ENCODE data around the gene SLC22A4.

The SLC22A4 gene

DNA sequence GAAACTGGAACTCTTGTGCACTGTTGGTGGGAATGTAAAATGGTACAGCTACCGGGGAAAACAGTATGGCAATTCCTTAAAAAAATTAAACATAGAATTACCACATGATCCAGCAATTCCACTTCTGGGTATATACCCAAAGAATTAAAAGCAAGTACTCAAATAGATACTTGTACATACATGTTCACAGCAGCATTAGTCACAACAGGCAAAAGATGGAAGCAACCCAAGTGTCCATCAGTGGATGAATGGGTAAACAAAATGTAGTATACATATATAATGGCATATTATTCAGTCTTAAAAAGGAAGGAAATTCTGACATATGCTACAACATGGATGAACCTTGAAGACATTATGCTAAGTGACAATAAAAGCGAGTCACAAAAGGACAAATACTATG is 67.9 kb downstream of the SLC22A4 start:
- no peak for TF ChIP-seq EP300 (IDR thresholded peaks at IDR 0.05; ENCODE audit: borderline replicate concordance)
- TF ChIP-seq CREB1 (IDR thresholded peaks at IDR 0.05; ENCODE audit: low read depth) = no peak
- no peak for TF ChIP-seq RAD21 (IDR thresholded peaks at IDR 0.05; ENCODE audit: low read depth)
- no peak for TF ChIP-seq REST (IDR thresholded peaks at IDR 0.05; ENCODE audit: low read depth)
- TF ChIP-seq ZBTB7A (IDR thresholded peaks at IDR 0.05; ENCODE audit: low read depth) = no peak
- no peak for TF ChIP-seq MAX (IDR thresholded peaks at IDR 0.05)
- TF ChIP-seq NFIC (IDR thresholded peaks at IDR 0.05) = no peak
- TF ChIP-seq EGR1 (IDR thresholded peaks at IDR 0.05) = no peak
- TF ChIP-seq FOXM1 (IDR thresholded peaks at IDR 0.05; ENCODE audit: borderline replicate concordance, low read depth) = no peak
- no peak for TF ChIP-seq YY1 (IDR thresholded peaks at IDR 0.05; ENCODE audit: low read depth)
- no peak for TF ChIP-seq TCF12 (IDR thresholded peaks at IDR 0.05; ENCODE audit: low read depth)
- no peak for TF ChIP-seq CEBPB (IDR thresholded peaks at IDR 0.05)
- TF ChIP-seq USF1 (IDR thresholded peaks at IDR 0.05) = no peak

DNA sequence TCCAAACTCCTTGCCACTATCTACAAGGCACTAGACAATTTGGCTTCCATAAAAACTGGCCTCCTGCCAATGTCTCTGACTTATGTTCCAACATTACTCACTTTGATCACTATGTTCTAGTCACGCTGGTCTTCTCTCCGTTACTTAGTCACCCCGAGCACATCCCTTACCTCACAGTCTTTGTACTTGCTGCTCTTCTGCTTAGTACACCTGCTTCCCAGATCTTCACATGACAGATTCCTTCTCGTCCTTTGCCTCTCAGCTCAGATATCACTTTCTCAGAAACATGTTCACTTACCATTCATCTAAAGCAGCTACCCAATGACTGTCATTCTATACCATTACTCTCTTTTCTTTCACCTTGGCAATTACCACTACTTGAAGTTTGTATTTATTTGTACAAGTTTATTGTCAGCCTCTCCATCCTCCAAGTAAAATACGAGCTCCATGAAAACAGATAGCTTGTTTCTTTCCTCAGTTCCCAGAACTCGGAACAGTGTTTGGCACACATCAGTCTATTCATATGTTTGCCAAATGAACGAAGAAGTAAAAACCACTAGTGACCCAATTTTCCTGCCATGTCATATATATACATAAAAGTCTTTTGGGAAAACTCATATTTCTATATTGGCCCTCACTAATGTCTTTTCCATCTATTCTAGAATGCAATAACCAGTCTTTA is 69.4 kb downstream of the SLC22A4 start:
- TF ChIP-seq FOXM1 (IDR thresholded peaks at IDR 0.05; ENCODE audit: borderline replicate concordance, low read depth) = no peak
- TF ChIP-seq TAF1 (IDR thresholded peaks at IDR 0.05; ENCODE audit: low read depth) = no peak
- TF ChIP-seq NFIC (IDR thresholded peaks at IDR 0.05) = peak; percentile 76
- TF ChIP-seq CREB1 (IDR thresholded peaks at IDR 0.05; ENCODE audit: low read depth) = no peak
- no peak for TF ChIP-seq EP300 (IDR thresholded peaks at IDR 0.05; ENCODE audit: borderline replicate concordance)

GRCh38 chr5:132364319-132364718 is 70.1 kb downstream of the SLC22A4 start:
- TF ChIP-seq TCF12 (IDR thresholded peaks at IDR 0.05; ENCODE audit: low read depth) (peak; percentile 47; the same call in 1 of the 2 replicates), REST (IDR thresholded peaks at IDR 0.05; ENCODE audit: low read depth) (no peak), YY1 (IDR thresholded peaks at IDR 0.05; ENCODE audit: low read depth) (no peak), EP300 (IDR thresholded peaks at IDR 0.05; ENCODE audit: borderline replicate concordance) (peak; percentile 47; the same call in 1 of the 2 replicates), FOXM1 (IDR thresholded peaks at IDR 0.05; ENCODE audit: borderline replicate concordance, low read depth) (no peak), RAD21 (IDR thresholded peaks at IDR 0.05; ENCODE audit: low read depth) (no peak), ZBTB7A (IDR thresholded peaks at IDR 0.05; ENCODE audit: low read depth) (no peak), TEAD4 (IDR thresholded peaks at IDR 0.05) (peak; percentile 64), TAF1 (IDR thresholded peaks at IDR 0.05; ENCODE audit: low read depth) (no peak), MAX (IDR thresholded peaks at IDR 0.05) (no peak; the same call in 1 of the 2 replicates), CEBPB (IDR thresholded peaks at IDR 0.05) (peak; percentile 99), EGR1 (IDR thresholded peaks at IDR 0.05) (no peak), USF1 (IDR thresholded peaks at IDR 0.05) (0 out of 2 replicates have a peak, but pooled peaks have one; percentile 13), NFIC (IDR thresholded peaks at IDR 0.05) (peak; percentile 86), CREB1 (IDR thresholded peaks at IDR 0.05; ENCODE audit: low read depth) (no peak)

GRCh38 chr5:132365213-132365612 is 71.0 kb downstream of the SLC22A4 start:
- TF ChIP-seq NFIC (IDR thresholded peaks at IDR 0.05) (0 out of 2 replicates have a peak, but pooled peaks have one; percentile 26), TCF12 (IDR thresholded peaks at IDR 0.05; ENCODE audit: low read depth) (peak; percentile 54), TEAD4 (IDR thresholded peaks at IDR 0.05) (peak; percentile 70), CEBPB (IDR thresholded peaks at IDR 0.05) (no peak)

GRCh38 chr5:132368186-132368585 is 74.0 kb downstream of the SLC22A4 start:
- TF ChIP-seq EP300 (IDR thresholded peaks at IDR 0.05; ENCODE audit: borderline replicate concordance) (no peak), NFIC (IDR thresholded peaks at IDR 0.05) (no peak), ZBTB7A (IDR thresholded peaks at IDR 0.05; ENCODE audit: low read depth) (no peak), CEBPB (IDR thresholded peaks at IDR 0.05) (no peak), TCF12 (IDR thresholded peaks at IDR 0.05; ENCODE audit: low read depth) (no peak), TAF1 (IDR thresholded peaks at IDR 0.05; ENCODE audit: low read depth) (no peak), TEAD4 (IDR thresholded peaks at IDR 0.05) (no peak), RAD21 (IDR thresholded peaks at IDR 0.05; ENCODE audit: low read depth) (no peak), YY1 (IDR thresholded peaks at IDR 0.05; ENCODE audit: low read depth) (no peak), MAX (IDR thresholded peaks at IDR 0.05) (no peak)

All from Ishikawa (cell line).